Fibroblast of lung (primary cell): ENCODE data around the gene ADAMTS6.

ENCODE experiments used
- EZH2 ChIP-seq: IDR thresholded peaks from 2 replicates; pipeline ENCODE4 v1.5.1; 2012; ENCODE audit warnings: low read length, control low read depth, mild to moderate bottlenecking; ENCODE audit errors: missing control alignments
- TF ChIP-seq, protein P1 (sequence below), 2 donors: IDR thresholded peaks in 1 of 2; conservative IDR thresholded peaks in 1 of 2; 1 replicate in 1 of 2; 2 replicates in 1 of 2; pipeline ENCODE4 v1.5.1; 2011 to 2012; ENCODE audit warnings: low read length in 2 of 2, control low read depth in 1 of 2, inconsistent platforms in 1 of 2, low read depth in 1 of 2, mild to moderate bottlenecking in 1 of 2

DNA sequence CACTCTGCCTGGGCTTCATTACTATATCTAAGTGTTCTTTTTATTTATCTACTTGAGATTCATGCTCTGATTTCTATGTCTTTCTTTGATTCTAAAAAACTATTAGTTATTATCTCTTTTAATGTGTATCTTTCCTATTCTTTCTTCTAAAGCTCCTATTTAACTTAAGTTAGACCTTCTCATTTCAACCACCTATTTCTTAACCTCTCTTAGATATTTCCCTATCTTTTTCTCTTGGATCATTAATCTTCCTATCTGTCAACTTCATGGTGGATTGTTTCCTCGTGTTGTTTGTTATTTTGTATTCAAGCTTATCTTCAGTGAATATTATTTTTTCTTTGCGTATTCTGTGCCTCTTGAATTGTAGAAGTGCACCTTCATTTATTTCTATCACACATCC is 202.1 kb downstream of the ADAMTS6 start:
- TF ChIP-seq, protein P1, sequence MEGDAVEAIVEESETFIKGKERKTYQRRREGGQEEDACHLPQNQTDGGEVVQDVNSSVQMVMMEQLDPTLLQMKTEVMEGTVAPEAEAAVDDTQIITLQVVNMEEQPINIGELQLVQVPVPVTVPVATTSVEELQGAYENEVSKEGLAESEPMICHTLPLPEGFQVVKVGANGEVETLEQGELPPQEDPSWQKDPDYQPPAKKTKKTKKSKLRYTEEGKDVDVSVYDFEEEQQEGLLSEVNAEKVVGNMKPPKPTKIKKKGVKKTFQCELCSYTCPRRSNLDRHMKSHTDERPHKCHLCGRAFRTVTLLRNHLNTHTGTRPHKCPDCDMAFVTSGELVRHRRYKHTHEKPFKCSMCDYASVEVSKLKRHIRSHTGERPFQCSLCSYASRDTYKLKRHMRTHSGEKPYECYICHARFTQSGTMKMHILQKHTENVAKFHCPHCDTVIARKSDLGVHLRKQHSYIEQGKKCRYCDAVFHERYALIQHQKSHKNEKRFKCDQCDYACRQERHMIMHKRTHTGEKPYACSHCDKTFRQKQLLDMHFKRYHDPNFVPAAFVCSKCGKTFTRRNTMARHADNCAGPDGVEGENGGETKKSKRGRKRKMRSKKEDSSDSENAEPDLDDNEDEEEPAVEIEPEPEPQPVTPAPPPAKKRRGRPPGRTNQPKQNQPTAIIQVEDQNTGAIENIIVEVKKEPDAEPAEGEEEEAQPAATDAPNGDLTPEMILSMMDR (conservative IDR thresholded peaks at IDR 0.05 in 1 of 2, IDR thresholded peaks at IDR 0.05 in 1 of 2; ENCODE audit: low read depth in 1 of 2, low read length in 2 of 2) = no peak
- TF ChIP-seq EZH2 = no peak
